Fibroblast of skin of left biceps (primary cell): ENCODE results near the gene GALNT2.

ENCODE experiments used
- DNase-seq, 2 experiments: peaks; one replicate each; pipeline ENCODE4 v3.0.0-alpha.2; 2013; ENCODE audit warnings: low read depth in 2 of 2

GALNT2 gene

GRCh38 chr1:230319014-230319747, 252.1 kb downstream of the GALNT2 start:
- no peak for DNase-seq

- DNase-seq: no peak
Observed at GRCh38 chr1:230320804-230321203, 253.8 kb downstream of the GALNT2 start.

- no peak for DNase-seq
Observed at GRCh38 chr1:230321341-230321740, 254.3 kb downstream of the GALNT2 start.

- no peak for DNase-seq
Observed at GRCh38 chr1:230321741-230322420, 254.8 kb downstream of the GALNT2 start.

GRCh38 chr1:230322421-230322756, 255.4 kb downstream of the GALNT2 start:
- no peak for DNase-seq

GRCh38 chr1:230322967-230323547, 256.0 kb downstream of the GALNT2 start:
- DNase-seq: no peak

GRCh38 chr1:230323686-230324085, 256.6 kb downstream of the GALNT2 start:
- DNase-seq: no peak

GRCh38 chr1:230326971-230327891, 260.2 kb downstream of the GALNT2 start:
- DNase-seq: no peak

GRCh38 chr1:230327892-230328284, 260.9 kb downstream of the GALNT2 start:
- DNase-seq: no peak

- no peak for DNase-seq
Observed at GRCh38 chr1:230328342-230329015, 261.4 kb downstream of the GALNT2 start.

GRCh38 chr1:230330157-230330556, 263.1 kb downstream of the GALNT2 start:
- no peak for DNase-seq
